HepG2 (cell line): ENCODE results near the gene FRMD5. TPM values are rescaled to one million over a fixed set of nuclear protein-coding genes. Genes with fewer than 3 reads are reported as not detected.

Experiments
- ATAC-seq: fragments of 200-7000 bp; cut with Tn5 transposase; 3 replicates; pipeline ENCODE4 v1.9.1; 2020; ENCODE audit warnings: mild to moderate bottlenecking, moderate library complexity
- BruUV-seq: library from RNA; stranded (reverse); fragments of 400-500 nt; replicated peaks from 2 replicates; lab custom pipeline; 2021; lab: Mats Ljungman, UMichigan
- CTCF ChIA-PET: fragments of 300-600 bp; formaldehyde crosslinking; extraction: SDS; loops from one replicate; lab custom pipeline; 2021; ENCODE audit warnings: low total read pairs, inconsistent platforms, low intra/inter-chr PET ratio; lab: Yijun Ruan, JAX
- POLR2A ChIA-PET: fragments of 350-600 bp; sonication (Branson Sonifier 250); formaldehyde crosslinking; loops from one replicate; lab custom pipeline; 2020; ENCODE audit warnings: antibody characterized with exemption, inconsistent platforms; lab: Yijun Ruan, JAX
- DNase-seq: peaks from one replicate; pipeline ENCODE4 v3.0.0-alpha.2; 2015; ENCODE audit warnings: low spot score
- FAIRE-seq: peaks from 3 replicates; lab custom pipeline; 2011; peaks lifted over from hg19 to GRCh38; lab: Jason Lieb, UNC
- H2AFZ ChIP-seq: one replicate; pipeline ENCODE4 v1.6.1; 2011; ENCODE audit warnings: low read length, inconsistent platforms
- H3K27ac ChIP-seq: fragments of 300-600 bp; 3 replicates; pipeline ENCODE4 v1.8.0; 2011; ENCODE audit warnings: mixed run types, mild to moderate bottlenecking, mixed read lengths, low read length, inconsistent platforms; ENCODE audit not compliant: insufficient read depth; ENCODE audit errors: extremely low read length
- H3K27me3 ChIP-seq, 2 experiments: fragments of 200-600 bp in 1 of 2; 2 replicates in 1 of 2; 3 replicates in 1 of 2; pipeline versions ENCODE4 v1.6.0 to v1.8.0; 2011; ENCODE audit warnings: low read length in 2 of 2, mild to moderate bottlenecking in 2 of 2, moderate library complexity in 2 of 2, inconsistent platforms in 1 of 2; ENCODE audit not compliant: insufficient read depth in 2 of 2, control insufficient read depth in 1 of 2
- H3K36me3 ChIP-seq, 2 experiments: fragments of 200-600 bp in 1 of 2; replicated peaks in 1 of 2; 2 replicates in 1 of 2; 3 replicates in 1 of 2; pipeline versions ENCODE4 v1.5.1 to v1.8.0; 2011; ENCODE audit warnings: low read length in 2 of 2, inconsistent platforms in 1 of 2; ENCODE audit not compliant: insufficient read depth in 2 of 2, control insufficient read depth in 1 of 2
- H3K4me1 ChIP-seq: 2 replicates; pipeline ENCODE4 v1.5.1; 2012; ENCODE audit warnings: low read length, inconsistent platforms; ENCODE audit not compliant: insufficient read depth
- H3K4me2 ChIP-seq: 2 replicates; pipeline ENCODE4 v1.6.0; 2011; ENCODE audit warnings: low read depth, low read length, inconsistent platforms
- H3K4me3 ChIP-seq, 3 experiments: fragments of 200-600 bp in 1 of 3; sonication (generic), shearing (Covaris generic) in 1 of 3; replicated peaks in 1 of 3; 2 replicates each; pipeline ENCODE4 v1.5.1; 2011 to 2016; ENCODE audit warnings: low read length in 3 of 3, inconsistent platforms in 2 of 3, low read depth in 2 of 3, mild to moderate bottlenecking in 2 of 3, control low read depth in 1 of 3, mixed read lengths in 1 of 3; ENCODE audit not compliant: insufficient read depth in 1 of 3
- H3K79me2 ChIP-seq: one replicate; pipeline ENCODE4 v1.6.1; 2011; ENCODE audit warnings: low read length, inconsistent platforms; ENCODE audit not compliant: insufficient read depth
- H3K9ac ChIP-seq: 2 replicates; pipeline ENCODE4 v1.6.0; 2011; ENCODE audit warnings: mild to moderate bottlenecking, low read depth, low read length, inconsistent platforms; ENCODE audit not compliant: insufficient read depth
- H3K9me3 ChIP-seq: 2 replicates; pipeline ENCODE4 v1.5.1; 2012; ENCODE audit warnings: mild to moderate bottlenecking, low read length
- H4K20me1 ChIP-seq: 2 replicates; pipeline ENCODE4 v1.6.0; 2011; ENCODE audit warnings: inconsistent platforms, mild to moderate bottlenecking, low read length, moderate library complexity; ENCODE audit not compliant: insufficient read depth
- CEBPG ChIP-seq: IDR thresholded peaks from 2 replicates; pipeline ENCODE4 v1.6.1; 2016
- POLR2AphosphoS2 ChIP-seq: IDR thresholded peaks from 2 replicates; pipeline ENCODE4 v1.6.1; 2011; ENCODE audit warnings: low read depth, low read length, improper control_type of control experiment
- RARA ChIP-seq: IDR thresholded peaks from 2 replicates; pipeline ENCODE4 v1.6.1; 2016; ENCODE audit warnings: missing genetic modification reagents, missing compliant biosample characterization
- ZMAT3 ChIP-seq: sonication (generic); formaldehyde crosslinking; conservative IDR thresholded peaks from 2 replicates; pipeline ENCODE4 v1.7.0; 2021; ENCODE audit warnings: missing genetic modification reagents
- ZNF530 ChIP-seq: sonication (generic); formaldehyde crosslinking; IDR thresholded peaks from 2 replicates; pipeline ENCODE4 v1.5.0; 2020; ENCODE audit warnings: low read depth, mild to moderate bottlenecking, missing genetic modification reagents
- ZNF724P ChIP-seq: sonication (generic); formaldehyde crosslinking; IDR thresholded peaks from 2 replicates; pipeline ENCODE4 v1.8.0; 2022; ENCODE audit warnings: missing genetic modification reagents, borderline replicate concordance
- WGBS: methylation state at CpG from one replicate; pipeline ENCODE4 v1.1.6; 2017; ENCODE audit warnings: low lambda C conversion rate; 5-methylcytosine and 5-hydroxymethylcytosine counted together
- in situ Hi-C: cut with HindIII; loops from 2 replicates; pipeline ENCODE4 v1.10.0; 2017; ENCODE audit warnings: low pct_unique_long_range_greater_than_20kb; ENCODE audit not compliant: extremely low pct_ligation_motif_present
- intact Hi-C: fragments of 100-400 bp; cut with micrococcal nuclease; formaldehyde crosslinking; loops from one replicate; pipeline ENCODE4 v1.10.0; 2022; ENCODE audit not compliant: unreplicated experiment
- polyA plus RNA-seq, 8 experiments: library from polyadenylated mRNA; depleted of rRNA in 3 of 8; stranded (reverse) in 7 of 8; unstranded in 1 of 8; fragments of >200 nt; fragmentation: Illumina TruSeq in 4 of 8; extraction: Trizol in 4 of 8; gene quantifications; 2 replicates each; pipeline versions ENCODE4 v1.2.1 to v1.2.3, GENCODE V29; 2011 to 2016; ENCODE audit warnings: low read depth in 4 of 8, missing spikeins in 1 of 8, mixed read lengths in 1 of 8; ENCODE audit not compliant: insufficient read depth in 1 of 8
- total RNA-seq, 5 experiments: library from RNA; depleted of rRNA; stranded (reverse); fragments of >200 nt; fragmentation: Illumina TruSeq; extraction: Trizol; gene quantifications; 2 replicates each; pipeline ENCODE4 v1.2.3, GENCODE V29; 2016; ENCODE audit warnings: low read depth in 1 of 5
- TF ChIP-seq, protein P1 (sequence below): sonication (generic); formaldehyde crosslinking; IDR thresholded peaks from 2 replicates; pipeline ENCODE4 v1.5.0; 2020; ENCODE audit warnings: mild to moderate bottlenecking, missing genetic modification reagents
- TF ChIP-seq, protein P2 (sequence below): sonication (generic); formaldehyde crosslinking; IDR thresholded peaks from 2 replicates; pipeline ENCODE4 v1.5.1; 2020; ENCODE audit warnings: mild to moderate bottlenecking, missing genetic modification reagents
- TF ChIP-seq, protein P3 (sequence below): sonication (generic); formaldehyde crosslinking; conservative IDR thresholded peaks from 2 replicates; pipeline ENCODE4 v1.5.0; 2020; ENCODE audit warnings: missing genetic modification reagents
- TF ChIP-seq, protein P4 (sequence below): sonication (generic); formaldehyde crosslinking; IDR thresholded peaks from 2 replicates; pipeline ENCODE4 v1.5.0; 2020; ENCODE audit warnings: missing genetic modification reagents
- TF ChIP-seq, protein P5 (sequence below): sonication (generic); formaldehyde crosslinking; IDR thresholded peaks from 2 replicates; pipeline ENCODE4 v1.4.0; 2020; ENCODE audit warnings: missing genetic modification reagents

FRMD5 gene
- total and polyA plus RNA-seq, 2 of the 13 experiments (the other 11 are each of a cell fraction or from before 2014, with no cell fraction given) = 0.93 to 1.5 TPM

DNA sequence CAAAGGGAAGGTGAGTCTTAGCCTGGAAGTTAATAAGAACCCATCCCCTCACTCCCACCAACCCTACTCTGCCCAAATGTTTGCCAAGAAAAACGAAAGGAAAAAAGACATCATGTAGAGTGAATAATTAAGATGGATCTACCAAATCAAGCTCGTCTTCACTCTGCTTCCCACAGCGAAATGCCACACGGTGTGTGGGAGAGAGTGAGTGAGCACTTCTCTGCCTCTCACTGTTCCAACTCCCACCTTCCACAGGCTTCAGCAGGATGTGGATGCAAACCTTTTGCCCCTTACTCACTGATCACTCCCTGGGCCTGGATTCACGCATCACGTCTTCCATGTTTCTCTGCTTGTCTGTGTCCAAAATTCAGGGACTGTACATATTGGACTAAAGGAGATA is 282.9 kb downstream of the FRMD5 start:
- Histone ChIP-seq H3K27ac (no peak overlapping the region), H3K4me3 (no peak overlapping the region), H3K4me1 (no peaks in the 10 kb centered on the region), H3K9ac (no peak overlapping the region), H4K20me1 (no peaks in the 10 kb centered on the region), H3K9me3 (no peaks in the 10 kb centered on the region), H2AFZ (no peak overlapping the region), H3K36me3 (no peaks in the 10 kb centered on the region), H3K79me2 (no peaks in the 10 kb centered on the region), H3K27me3 (no peaks in the 10 kb centered on the region; a peak in 2 of 5 replicates), H3K4me2 (no peak overlapping the region)
- 73% methylated on average over 6 of the region's 6 CpGs for WGBS
- no TSS peak for BruUV-seq
- ATAC-seq = no peak
- DNase-seq = no peak
- FAIRE-seq = no peak
- ChIA-PET POLR2A (no interaction called here), CTCF (no interaction called here)
- in situ Hi-C loops (no loop called here), intact Hi-C loops (no loop called here)
- TF ChIP-seq, protein P1, sequence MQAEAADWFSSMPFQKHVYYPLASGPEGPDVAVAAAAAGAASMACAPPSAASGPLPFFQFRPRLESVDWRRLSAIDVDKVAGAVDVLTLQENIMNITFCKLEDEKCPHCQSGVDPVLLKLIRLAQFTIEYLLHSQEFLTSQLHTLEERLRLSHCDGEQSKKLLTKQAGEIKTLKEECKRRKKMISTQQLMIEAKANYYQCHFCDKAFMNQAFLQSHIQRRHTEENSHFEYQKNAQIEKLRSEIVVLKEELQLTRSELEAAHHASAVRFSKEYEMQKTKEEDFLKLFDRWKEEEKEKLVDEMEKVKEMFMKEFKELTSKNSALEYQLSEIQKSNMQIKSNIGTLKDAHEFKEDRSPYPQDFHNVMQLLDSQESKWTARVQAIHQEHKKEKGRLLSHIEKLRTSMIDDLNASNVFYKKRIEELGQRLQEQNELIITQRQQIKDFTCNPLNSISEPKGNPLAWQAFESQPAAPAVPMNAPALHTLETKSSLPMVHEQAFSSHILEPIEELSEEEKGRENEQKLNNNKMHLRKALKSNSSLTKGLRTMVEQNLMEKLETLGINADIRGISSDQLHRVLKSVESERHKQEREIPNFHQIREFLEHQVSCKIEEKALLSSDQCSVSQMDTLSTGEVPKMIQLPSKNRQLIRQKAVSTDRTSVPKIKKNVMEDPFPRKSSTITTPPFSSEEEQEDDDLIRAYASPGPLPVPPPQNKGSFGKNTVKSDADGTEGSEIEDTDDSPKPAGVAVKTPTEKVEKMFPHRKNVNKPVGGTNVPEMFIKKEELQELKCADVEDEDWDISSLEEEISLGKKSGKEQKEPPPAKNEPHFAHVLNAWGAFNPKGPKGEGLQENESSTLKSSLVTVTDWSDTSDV = no peak
- no peak for TF ChIP-seq POLR2AphosphoS2
- TF ChIP-seq, protein P2, sequence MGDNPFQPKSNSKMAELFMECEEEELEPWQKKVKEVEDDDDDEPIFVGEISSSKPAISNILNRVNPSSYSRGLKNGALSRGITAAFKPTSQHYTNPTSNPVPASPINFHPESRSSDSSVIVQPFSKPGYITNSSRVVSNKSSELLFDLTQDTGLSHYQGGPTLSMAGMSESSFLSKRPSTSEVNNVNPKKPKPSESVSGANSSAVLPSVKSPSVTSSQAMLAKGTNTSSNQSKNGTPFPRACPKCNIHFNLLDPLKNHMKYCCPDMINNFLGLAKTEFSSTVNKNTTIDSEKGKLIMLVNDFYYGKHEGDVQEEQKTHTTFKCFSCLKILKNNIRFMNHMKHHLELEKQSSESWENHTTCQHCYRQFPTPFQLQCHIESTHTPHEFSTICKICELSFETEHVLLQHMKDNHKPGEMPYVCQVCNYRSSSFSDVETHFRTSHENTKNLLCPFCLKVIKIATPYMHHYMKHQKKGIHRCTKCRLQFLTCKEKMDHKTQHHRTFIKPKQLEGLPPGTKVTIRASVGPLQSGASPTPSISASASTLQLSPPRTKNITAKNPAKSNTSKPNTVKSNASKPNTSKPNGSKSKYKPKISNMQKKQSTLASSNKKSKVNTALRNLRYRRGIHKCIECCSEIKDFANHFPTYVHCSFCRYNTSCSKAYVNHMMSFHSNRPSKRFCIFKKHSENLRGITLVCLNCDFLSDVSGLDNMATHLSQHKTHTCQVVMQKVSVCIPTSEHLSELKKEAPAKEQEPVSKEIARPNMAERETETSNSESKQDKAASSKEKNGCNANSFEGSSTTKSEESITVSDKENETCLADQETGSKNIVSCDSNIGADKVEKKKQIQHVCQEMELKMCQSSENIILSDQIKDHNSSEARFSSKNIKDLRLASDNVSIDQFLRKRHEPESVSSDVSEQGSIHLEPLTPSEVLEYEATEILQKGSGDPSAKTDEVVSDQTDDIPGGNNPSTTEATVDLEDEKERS (CRISPR knock-in tag) = no peak
- TF ChIP-seq RARA = no peak
- no peak for TF ChIP-seq CEBPG (CRISPR knock-in tag)
- no peak for TF ChIP-seq ZMAT3 (CRISPR knock-in tag)
- TF ChIP-seq ZNF530 (CRISPR knock-in tag) = no peak
- TF ChIP-seq, protein P3, sequence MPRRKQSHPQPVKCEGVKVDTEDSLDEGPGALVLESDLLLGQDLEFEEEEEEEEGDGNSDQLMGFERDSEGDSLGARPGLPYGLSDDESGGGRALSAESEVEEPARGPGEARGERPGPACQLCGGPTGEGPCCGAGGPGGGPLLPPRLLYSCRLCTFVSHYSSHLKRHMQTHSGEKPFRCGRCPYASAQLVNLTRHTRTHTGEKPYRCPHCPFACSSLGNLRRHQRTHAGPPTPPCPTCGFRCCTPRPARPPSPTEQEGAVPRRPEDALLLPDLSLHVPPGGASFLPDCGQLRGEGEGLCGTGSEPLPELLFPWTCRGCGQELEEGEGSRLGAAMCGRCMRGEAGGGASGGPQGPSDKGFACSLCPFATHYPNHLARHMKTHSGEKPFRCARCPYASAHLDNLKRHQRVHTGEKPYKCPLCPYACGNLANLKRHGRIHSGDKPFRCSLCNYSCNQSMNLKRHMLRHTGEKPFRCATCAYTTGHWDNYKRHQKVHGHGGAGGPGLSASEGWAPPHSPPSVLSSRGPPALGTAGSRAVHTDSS = no peak
- TF ChIP-seq, protein P4, sequence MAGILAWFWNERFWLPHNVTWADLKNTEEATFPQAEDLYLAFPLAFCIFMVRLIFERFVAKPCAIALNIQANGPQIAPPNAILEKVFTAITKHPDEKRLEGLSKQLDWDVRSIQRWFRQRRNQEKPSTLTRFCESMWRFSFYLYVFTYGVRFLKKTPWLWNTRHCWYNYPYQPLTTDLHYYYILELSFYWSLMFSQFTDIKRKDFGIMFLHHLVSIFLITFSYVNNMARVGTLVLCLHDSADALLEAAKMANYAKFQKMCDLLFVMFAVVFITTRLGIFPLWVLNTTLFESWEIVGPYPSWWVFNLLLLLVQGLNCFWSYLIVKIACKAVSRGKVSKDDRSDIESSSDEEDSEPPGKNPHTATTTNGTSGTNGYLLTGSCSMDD (CRISPR knock-in tag) = no peak
- TF ChIP-seq ZNF724P (CRISPR knock-in tag) = no peak
- TF ChIP-seq, protein P5, sequence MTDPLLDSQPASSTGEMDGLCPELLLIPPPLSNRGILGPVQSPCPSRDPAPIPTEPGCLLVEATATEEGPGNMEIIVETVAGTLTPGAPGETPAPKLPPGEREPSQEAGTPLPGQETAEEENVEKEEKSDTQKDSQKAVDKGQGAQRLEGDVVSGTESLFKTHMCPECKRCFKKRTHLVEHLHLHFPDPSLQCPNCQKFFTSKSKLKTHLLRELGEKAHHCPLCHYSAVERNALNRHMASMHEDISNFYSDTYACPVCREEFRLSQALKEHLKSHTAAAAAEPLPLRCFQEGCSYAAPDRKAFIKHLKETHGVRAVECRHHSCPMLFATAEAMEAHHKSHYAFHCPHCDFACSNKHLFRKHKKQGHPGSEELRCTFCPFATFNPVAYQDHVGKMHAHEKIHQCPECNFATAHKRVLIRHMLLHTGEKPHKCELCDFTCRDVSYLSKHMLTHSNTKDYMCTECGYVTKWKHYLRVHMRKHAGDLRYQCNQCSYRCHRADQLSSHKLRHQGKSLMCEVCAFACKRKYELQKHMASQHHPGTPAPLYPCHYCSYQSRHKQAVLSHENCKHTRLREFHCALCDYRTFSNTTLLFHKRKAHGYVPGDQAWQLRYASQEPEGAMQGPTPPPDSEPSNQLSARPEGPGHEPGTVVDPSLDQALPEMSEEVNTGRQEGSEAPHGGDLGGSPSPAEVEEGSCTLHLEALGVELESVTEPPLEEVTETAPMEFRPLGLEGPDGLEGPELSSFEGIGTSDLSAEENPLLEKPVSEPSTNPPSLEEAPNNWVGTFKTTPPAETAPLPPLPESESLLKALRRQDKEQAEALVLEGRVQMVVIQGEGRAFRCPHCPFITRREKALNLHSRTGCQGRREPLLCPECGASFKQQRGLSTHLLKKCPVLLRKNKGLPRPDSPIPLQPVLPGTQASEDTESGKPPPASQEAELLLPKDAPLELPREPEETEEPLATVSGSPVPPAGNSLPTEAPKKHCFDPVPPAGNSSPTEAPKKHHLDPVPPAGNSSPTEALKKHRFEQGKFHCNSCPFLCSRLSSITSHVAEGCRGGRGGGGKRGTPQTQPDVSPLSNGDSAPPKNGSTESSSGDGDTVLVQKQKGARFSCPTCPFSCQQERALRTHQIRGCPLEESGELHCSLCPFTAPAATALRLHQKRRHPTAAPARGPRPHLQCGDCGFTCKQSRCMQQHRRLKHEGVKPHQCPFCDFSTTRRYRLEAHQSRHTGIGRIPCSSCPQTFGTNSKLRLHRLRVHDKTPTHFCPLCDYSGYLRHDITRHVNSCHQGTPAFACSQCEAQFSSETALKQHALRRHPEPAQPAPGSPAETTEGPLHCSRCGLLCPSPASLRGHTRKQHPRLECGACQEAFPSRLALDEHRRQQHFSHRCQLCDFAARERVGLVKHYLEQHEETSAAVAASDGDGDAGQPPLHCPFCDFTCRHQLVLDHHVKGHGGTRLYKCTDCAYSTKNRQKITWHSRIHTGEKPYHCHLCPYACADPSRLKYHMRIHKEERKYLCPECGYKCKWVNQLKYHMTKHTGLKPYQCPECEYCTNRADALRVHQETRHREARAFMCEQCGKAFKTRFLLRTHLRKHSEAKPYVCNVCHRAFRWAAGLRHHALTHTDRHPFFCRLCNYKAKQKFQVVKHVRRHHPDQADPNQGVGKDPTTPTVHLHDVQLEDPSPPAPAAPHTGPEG (CRISPR knock-in tag) = no peak
